Esophagus (tissue), 2 donors: ENCODE results near the gene AGTRAP. TPM values are rescaled to one million over a fixed set of nuclear protein-coding genes. Genes with fewer than 3 reads are reported as not detected.
A peak's percentile ranks its signal among the peaks of the same experiment; 100 is the strongest.

Experiments used
- H3K27ac ChIP-seq, 2 donors: one replicate each; pipeline ENCODE4 v1.5.1; 2013; ENCODE audit warnings: low read depth in 2 of 2, mild to moderate bottlenecking in 2 of 2, inconsistent platforms in 1 of 2, low read length in 1 of 2, moderate library complexity in 1 of 2
- H3K27me3 ChIP-seq, 2 donors: one replicate each; pipeline ENCODE4 v1.6.1; 2013; ENCODE audit warnings: low read length in 2 of 2, control low read depth in 1 of 2, mild to moderate bottlenecking in 1 of 2; ENCODE audit not compliant: insufficient read depth in 2 of 2, control insufficient read depth in 1 of 2
- H3K36me3 ChIP-seq, 2 donors: one replicate each; pipeline ENCODE4 v1.6.1; 2013; ENCODE audit warnings: low read length in 1 of 2; ENCODE audit not compliant: control insufficient read depth in 2 of 2, insufficient read depth in 2 of 2
- H3K4me1 ChIP-seq, 2 donors: one replicate each; pipeline ENCODE4 v1.6.1; 2013; ENCODE audit warnings: low read length in 1 of 2; ENCODE audit not compliant: control insufficient read depth in 2 of 2, insufficient read depth in 2 of 2
- H3K4me3 ChIP-seq, 2 donors: one replicate each; pipeline ENCODE4 v1.5.1; 2013; ENCODE audit warnings: low read length in 2 of 2, mild to moderate bottlenecking in 2 of 2, low read depth in 1 of 2, moderate library complexity in 1 of 2
- H3K9me3 ChIP-seq, 2 donors: one replicate each; pipeline ENCODE4 v1.6.1; 2013; ENCODE audit warnings: mild to moderate bottlenecking in 2 of 2, low read depth in 1 of 2, low read length in 1 of 2, moderate library complexity in 1 of 2; ENCODE audit not compliant: control insufficient read depth in 2 of 2, insufficient read depth in 1 of 2
- WGBS, 2 donors: extraction: QIAGEN DNeasy Blood & Tissue Kit; methylation state at CpG; one replicate each; pipeline ENCODE4 v1.1.7; 2013; 5-methylcytosine and 5-hydroxymethylcytosine counted together
- polyA plus RNA-seq, 2 donors: library from polyadenylated mRNA; stranded (reverse); fragments of 200-250 nt; gene quantifications; one replicate each; pipeline ENCODE4 v1.2.3, GENCODE V29; 2013
- donor health status: healthy with polysubstance abuse.
- donor health status: Bipolar disorder and iron deficiency.

AGTRAP gene
- polyA plus RNA-seq, 2 donors = 23.7 to 34.6 TPM

- Histone ChIP-seq H3K27ac (no peak overlapping the region), H3K9me3 (peaks cover 0 to 3% of the 10 kb centered on the region in 2 donors), H3K4me1 (peaks cover 0 to 8% of the 10 kb centered on the region in 2 donors), H3K27me3 (no peaks in the 10 kb centered on the region), H3K36me3 (no peaks in the 10 kb centered on the region), H3K4me3 (no peak overlapping the region)
- 79 to 84% methylated on average over 9 of the region's 9 CpGs for WGBS, 2 donors
Measured at GRCh38 chr1:11705596-11705995, 30.3 kb upstream of the AGTRAP start.

GRCh38 chr1:11706292-11706691 lies 29.6 kb upstream of the AGTRAP start:
- no peak overlapping the region for H3K27ac ChIP-seq
- WGBS, 2 donors = 82 to 88% methylated on average over 14 of the region's 14 CpGs
- H3K27me3 ChIP-seq = no peaks in the 10 kb centered on the region
- H3K4me1 ChIP-seq = peaks cover 0 to 4% of the 10 kb centered on the region in 2 donors
- H3K36me3 ChIP-seq = no peaks in the 10 kb centered on the region
- peaks cover 0 to 3% of the 10 kb centered on the region in 2 donors for H3K9me3 ChIP-seq
- no peak overlapping the region for H3K4me3 ChIP-seq

- H3K27ac ChIP-seq = no peak overlapping the region
- no peak overlapping the region for H3K4me3 ChIP-seq
- 47 to 50% methylated on average over 17 of the region's 17 CpGs for WGBS, 2 donors
- no peaks in the 10 kb centered on the region for H3K9me3 ChIP-seq
- no peaks in the 10 kb centered on the region for H3K36me3 ChIP-seq
- no peaks in the 10 kb centered on the region for H3K27me3 ChIP-seq
- H3K4me1 ChIP-seq = no peaks in the 10 kb centered on the region
Measured at GRCh38 chr1:11707621-11708276, 28.2 kb upstream of the AGTRAP start.

- no peaks in the 10 kb centered on the region for H3K27me3 ChIP-seq
- no peaks in the 10 kb centered on the region for H3K4me1 ChIP-seq
- H3K9me3 ChIP-seq = no peaks in the 10 kb centered on the region
- no peak overlapping the region for H3K27ac ChIP-seq
- WGBS, 2 donors = 73 to 74% methylated on average over 11 of the region's 11 CpGs
- H3K36me3 ChIP-seq = no peaks in the 10 kb centered on the region
- H3K4me3 ChIP-seq = no peak overlapping the region
Measured at GRCh38 chr1:11708554-11709350, 27.2 kb upstream of the AGTRAP start.

- Histone ChIP-seq H3K9me3 (no peaks in the 10 kb centered on the region), H3K4me3 (no peak overlapping the region), H3K27ac (no peak overlapping the region), H3K27me3 (no peaks in the 10 kb centered on the region), H3K36me3 (no peaks in the 10 kb centered on the region), H3K4me1 (no peaks in the 10 kb centered on the region)
- 92% methylated on average over 5 of the region's 5 CpGs for WGBS, 2 donors
Measured at GRCh38 chr1:11711490-11711889, 24.4 kb upstream of the AGTRAP start.

GRCh38 chr1:11712285-11712684 lies 23.7 kb upstream of the AGTRAP start:
- Histone ChIP-seq H3K27me3 (no peaks in the 10 kb centered on the region), H3K9me3 (no peaks in the 10 kb centered on the region), H3K27ac (no peak overlapping the region), H3K36me3 (no peaks in the 10 kb centered on the region), H3K4me1 (no peaks in the 10 kb centered on the region), H3K4me3 (no peak overlapping the region)
- WGBS, 2 donors = 85 to 88% methylated on average over 8 of the region's 8 CpGs

- H3K36me3 ChIP-seq = no peaks in the 10 kb centered on the region
- no peaks in the 10 kb centered on the region for H3K4me1 ChIP-seq
- H3K4me3 ChIP-seq = no peak overlapping the region
- H3K27ac ChIP-seq = no peak overlapping the region
- H3K9me3 ChIP-seq = no peaks in the 10 kb centered on the region
- 79 to 81% methylated on average over 11 of the region's 11 CpGs for WGBS, 2 donors
- no peaks in the 10 kb centered on the region for H3K27me3 ChIP-seq
Measured at GRCh38 chr1:11713095-11713494, 22.8 kb upstream of the AGTRAP start.

GRCh38 chr1:11714831-11715575 lies 20.9 kb upstream of the AGTRAP start:
- Histone ChIP-seq H3K36me3 (no peaks in the 10 kb centered on the region), H3K27me3 (no peaks in the 10 kb centered on the region), H3K4me1 (peaks cover 0 to 6% of the 10 kb centered on the region in 2 donors), H3K9me3 (no peaks in the 10 kb centered on the region), H3K27ac (no peak overlapping the region), H3K4me3 (no peak overlapping the region)
- 65 to 73% methylated on average over 24 of the region's 24 CpGs for WGBS, 2 donors

GRCh38 chr1:11719313-11720032 lies 16.5 kb upstream of the AGTRAP start:
- H3K27ac ChIP-seq = peak overlapping the region; percentile 22 to 43
- peaks cover 0 to 6% of the 10 kb centered on the region in 2 donors for H3K4me1 ChIP-seq
- H3K36me3 ChIP-seq = no peaks in the 10 kb centered on the region
- peak overlapping the region; percentile 31 to 58 for H3K4me3 ChIP-seq
- H3K27me3 ChIP-seq = no peaks in the 10 kb centered on the region
- WGBS, 2 donors = 4 to 6% methylated on average over 44 of the region's 44 CpGs
- H3K9me3 ChIP-seq = no peaks in the 10 kb centered on the region
